Common myeloid progenitor, CD34-positive (primary cell): ENCODE data around the gene TBC1D10A.
"Not testable (repeated sequence)": the region's sequence is repeated elsewhere in the genome, so short reads cannot be mapped to it uniquely, and the experiment has no call there.

Experiments used
- CTCF ChIA-PET: fragments of 350-600 bp; sonication (Branson Sonifier 250); formaldehyde crosslinking; loops from one replicate; lab custom pipeline; 2021; ENCODE audit warnings: antibody characterized with exemption; lab: Charles Lee
- POLR2A ChIA-PET: fragments of 350-600 bp; sonication (Branson Sonifier 250); formaldehyde crosslinking; loops from one replicate; lab custom pipeline; 2021; ENCODE audit warnings: antibody characterized with exemption; lab: Charles Lee
- DNase-seq, 3 donors: peaks; one replicate each; pipeline versions ENCODE4 v3.0.0 to v3.0.0-alpha.2; 2013
- H3K27ac ChIP-seq, 2 experiments: 1 replicate in 1 of 2; 2 replicates in 1 of 2; pipeline ENCODE4 v1.7.0; 2013; ENCODE audit warnings: inconsistent platforms in 2 of 2, low read length in 2 of 2, mild to moderate bottlenecking in 2 of 2, low read depth in 1 of 2, moderate library complexity in 1 of 2; ENCODE audit not compliant: severe bottlenecking in 2 of 2, insufficient read depth in 1 of 2, poor library complexity in 1 of 2
- H3K27me3 ChIP-seq, 5 experiments: replicated peaks in 2 of 5; 1 replicate in 3 of 5; 2 replicates in 2 of 5; pipeline versions ENCODE4 v1.6.1 to v1.7.0; 2013; ENCODE audit warnings: low read length in 4 of 5, mild to moderate bottlenecking in 2 of 5, moderate library complexity in 2 of 5, inconsistent platforms in 1 of 5; ENCODE audit not compliant: insufficient read depth in 5 of 5, control insufficient read depth in 4 of 5
- H3K36me3 ChIP-seq, 4 experiments: 1 replicate in 2 of 4; 2 replicates in 2 of 4; pipeline versions ENCODE4 v1.6.1 to v1.7.0; 2013; ENCODE audit warnings: low read length in 3 of 4, control low read depth in 1 of 4, mild to moderate bottlenecking in 1 of 4; ENCODE audit not compliant: control insufficient read depth in 4 of 4, insufficient read depth in 4 of 4
- H3K4me1 ChIP-seq, 4 experiments: 1 replicate in 3 of 4; 2 replicates in 1 of 4; pipeline versions ENCODE4 v1.6.1 to v1.7.1; 2013; ENCODE audit warnings: low read length in 3 of 4, mild to moderate bottlenecking in 3 of 4, control low read depth in 1 of 4, inconsistent platforms in 1 of 4, moderate library complexity in 1 of 4; ENCODE audit not compliant: control insufficient read depth in 4 of 4, insufficient read depth in 4 of 4; ENCODE audit errors: control extremely low read depth in 1 of 4
- H3K4me3 ChIP-seq, 7 experiments: 1 replicate in 4 of 7; 2 replicates in 3 of 7; pipeline versions ENCODE4 v1.5.1 to v1.7.0; 2013; ENCODE audit warnings: mild to moderate bottlenecking in 7 of 7, low read length in 6 of 7, moderate library complexity in 6 of 7, inconsistent platforms in 2 of 7, low read depth in 2 of 7, control low read depth in 1 of 7; ENCODE audit not compliant: insufficient read depth in 4 of 7, control insufficient read depth in 1 of 7; ENCODE audit errors: extremely low read depth in 1 of 7
- H3K9me3 ChIP-seq, 5 experiments: 1 replicate in 4 of 5; 2 replicates in 1 of 5; pipeline versions ENCODE4 v1.6.1 to v1.7.1; 2013; ENCODE audit warnings: low read length in 4 of 5, mild to moderate bottlenecking in 2 of 5, inconsistent platforms in 1 of 5, low read depth in 1 of 5, moderate library complexity in 1 of 5; ENCODE audit not compliant: control insufficient read depth in 4 of 5, insufficient read depth in 2 of 5; ENCODE audit errors: control extremely low read depth in 1 of 5
- WGBS: methylation state at CpG from one replicate; pipeline ENCODE4 v1.1.5; 2013; ENCODE audit not compliant: insufficient coverage; 5-methylcytosine and 5-hydroxymethylcytosine counted together

The TBC1D10A gene

GRCh38 chr22:30348404-30348803 lies 21.7 kb upstream of the TBC1D10A start:
- POLR2A ChIA-PET: no interaction called here
- DNase-seq: no peak
- WGBS: 100% methylated on average over 3 of the region's 4 CpGs
- Histone ChIP-seq H3K27me3 (no peaks in the 10 kb centered on the region), H3K27ac (peak overlapping the region in 1 of 2 experiments; percentile 20), H3K4me1 (no peaks in the 10 kb centered on the region), H3K4me3 (no peak overlapping the region), H3K36me3 (peaks cover 22 to 90% (median 65%) of the 10 kb centered on the region in 4 experiments), H3K9me3 (no peaks in the 10 kb centered on the region)
- CTCF ChIA-PET: interaction anchor here (1.1 to 5.2 kb wide), 2 partner anchors 24 to 60 kb away, joined by 3 to 17 read pairs; partner anchors contain the start of gene CASTOR1

GRCh38 chr22:30347255-30347892 lies 20.6 kb upstream of the TBC1D10A start:
- Histone ChIP-seq H3K27me3 (no peaks in the 10 kb centered on the region), H3K9me3 (no peaks in the 10 kb centered on the region), H3K4me1 (no peaks in the 10 kb centered on the region), H3K4me3 (no peak overlapping the region), H3K36me3 (peaks cover 21 to 93% (median 67%) of the 10 kb centered on the region in 4 experiments), H3K27ac (no peak overlapping the region)
- ChIA-PET CTCF (interaction anchor here (0.7 to 5.2 kb wide), 4 partner anchors 18 to 64 kb away, joined by 3 to 17 read pairs (median 3); partner anchors contain the start of gene CASTOR1), POLR2A (no interaction called here)
- WGBS: 93% methylated on average over 3 of the region's 5 CpGs
- no peak for DNase-seq

- Histone ChIP-seq H3K9me3 (no peaks in the 10 kb centered on the region), H3K36me3 (peaks cover 20 to 97% (median 76%) of the 10 kb centered on the region in 4 experiments), H3K27ac (no peak overlapping the region), H3K4me1 (no peaks in the 10 kb centered on the region), H3K27me3 (no peaks in the 10 kb centered on the region), H3K4me3 (no peak overlapping the region)
- no peak for DNase-seq
- 96% methylated on average over 10 of the region's 13 CpGs for WGBS
- ChIA-PET POLR2A (no interaction called here), CTCF (interaction anchor here (0.7 to 2.2 kb wide), 2 partner anchors 10 to 16 kb away, joined by 3 to 8 read pairs; no protein-coding TSS in a partner anchor)
Observed at GRCh38 chr22:30344447-30345200, 17.9 kb upstream of the TBC1D10A start.

- ChIA-PET POLR2A (no interaction called here), CTCF (interaction anchor here (0.7 to 1.7 kb wide), 4 partner anchors 18 to 78 kb away, joined by 3 to 4 read pairs (median 3); no protein-coding TSS in a partner anchor)
- no peaks in the 10 kb centered on the region for H3K9me3 ChIP-seq
- H3K4me1 ChIP-seq: no peaks in the 10 kb centered on the region
- 94% methylated on average over 8 of the region's 16 CpGs for WGBS
- no peaks in the 10 kb centered on the region for H3K27me3 ChIP-seq
- H3K36me3 ChIP-seq: peaks cover 19 to 99% (median 86%) of the 10 kb centered on the region in 4 experiments
- H3K27ac ChIP-seq: no peak overlapping the region
- no peak overlapping the region for H3K4me3 ChIP-seq
- no peak for DNase-seq
Observed at GRCh38 chr22:30340911-30341685, 14.4 kb upstream of the TBC1D10A start.

- ChIA-PET POLR2A (no interaction called here), CTCF (interaction anchor here (1.2 to 1.6 kb wide), 3 partner anchors 37 to 51 kb away, joined by 3 to 4 read pairs (median 3); no protein-coding TSS in a partner anchor)
- WGBS: over 99% methylated on average over 6 of the region's 7 CpGs
- H3K9me3 ChIP-seq: no peaks in the 10 kb centered on the region
- H3K36me3 ChIP-seq: peaks cover 18 to 99% (median 89%) of the 10 kb centered on the region in 4 experiments
- no peaks in the 10 kb centered on the region for H3K27me3 ChIP-seq
- no peak overlapping the region for H3K27ac ChIP-seq
- no peaks in the 10 kb centered on the region for H3K4me1 ChIP-seq
- H3K4me3 ChIP-seq: no peak overlapping the region
- no peak for DNase-seq
Observed at GRCh38 chr22:30338802-30339201, 12.1 kb upstream of the TBC1D10A start.

GRCh38 chr22:30338341-30338740 lies 11.6 kb upstream of the TBC1D10A start:
- WGBS: 98% methylated on average over 6 of the region's 9 CpGs
- peaks cover 20 to 99% (median 88%) of the 10 kb centered on the region in 4 experiments for H3K36me3 ChIP-seq
- not testable (repeated sequence) for DNase-seq, H3K4me3 ChIP-seq, H3K27me3 ChIP-seq, H3K9me3 ChIP-seq, H3K27ac ChIP-seq, H3K4me1 ChIP-seq
- CTCF ChIA-PET: interaction anchor here (1.1 to 1.6 kb wide), 3 partner anchors 11 to 51 kb away, joined by 3 to 4 read pairs (median 4); no protein-coding TSS in a partner anchor
- POLR2A ChIA-PET: interaction anchor here (0.7 kb wide), 1 partner anchor 18 kb away, joined by 3 read pairs; no protein-coding TSS in a partner anchor
